Heart right ventricle (tissue), 16 donors: ENCODE measurements around the gene ITGB2. TPM values are rescaled to one million over a fixed set of nuclear protein-coding genes. Genes with fewer than 3 reads are reported as not detected.

Experiments used
- ATAC-seq, 8 donors: fragments of 200-7000 bp; cut with Tn5 transposase; one replicate each; pipeline ENCODE4 v1.9.1; 2020; ENCODE audit warnings: mild to moderate bottlenecking in 8 of 8, moderate library complexity in 8 of 8, moderate number of reproducible peaks in 1 of 8
- DNase-seq, 2 donors: peaks; one replicate each; pipeline ENCODE4 v3.0.0-alpha.2; 2020
- H3K27ac ChIP-seq, 10 donors: fragments of 200-600 bp; sonication (generic) in 2 of 10; one replicate each; pipeline versions ENCODE4 v1.5.0 to v1.8.0; 2020 to 2022; ENCODE audit warnings: mild to moderate bottlenecking in 3 of 10
- H3K27me3 ChIP-seq, 7 donors: fragments of 200-600 bp; one replicate each; pipeline ENCODE4 v1.8.0; 2021 to 2022; ENCODE audit warnings: mild to moderate bottlenecking in 2 of 7
- H3K36me3 ChIP-seq, 9 donors: fragments of 200-600 bp; sonication (generic) in 1 of 9; one replicate each; pipeline versions ENCODE4 v1.5.0 to v1.8.0; 2020 to 2022; ENCODE audit warnings: mild to moderate bottlenecking in 2 of 9
- H3K4me1 ChIP-seq, 9 donors: fragments of 200-600 bp; sonication (generic) in 1 of 9; one replicate each; pipeline versions ENCODE4 v1.5.0 to v1.8.0; 2020 to 2022; ENCODE audit warnings: mild to moderate bottlenecking in 4 of 9
- H3K4me3 ChIP-seq, 10 donors: fragments of 200-600 bp; sonication (generic) in 2 of 10; one replicate each; pipeline versions ENCODE4 v1.5.0 to v1.8.0; 2020 to 2022; ENCODE audit warnings: mild to moderate bottlenecking in 7 of 10, moderate library complexity in 2 of 10
- H3K9me3 ChIP-seq, 11 donors: fragments of 200-600 bp in 10 of 11; sonication (generic) in 2 of 11; one replicate each; pipeline versions ENCODE4 v1.5.0 to v1.8.0; 2013 to 2022; ENCODE audit warnings: mild to moderate bottlenecking in 2 of 11, control low read depth in 1 of 11, moderate library complexity in 1 of 11
- CTCF ChIP-seq, 9 donors: fragments of 200-600 bp; sonication (generic) in 2 of 9; IDR thresholded peaks; one replicate each; pipeline versions ENCODE4 v1.5.0 to v1.8.0; 2021 to 2022; ENCODE audit warnings: antibody characterized with exemption in 9 of 9, mild to moderate bottlenecking in 5 of 9, moderate library complexity in 1 of 9
- WGBS, 2 donors: extraction: QIAGEN DNeasy Blood & Tissue Kit; methylation state at CpG; one replicate each; pipeline ENCODE4 v1.1.7; 2013; ENCODE audit warnings: inconsistent platforms in 1 of 2; 5-methylcytosine and 5-hydroxymethylcytosine counted together
- intact Hi-C, 10 donors: fragments of 100-400 bp; cut with DNase I; formaldehyde crosslinking; loops; one replicate each; pipeline versions ENCODE4 v1.11.1 to v1.14.2; 2022
- polyA plus RNA-seq, 2 donors: library from polyadenylated mRNA; stranded (reverse); fragments of 200-250 nt; gene quantifications; one replicate each; pipeline ENCODE4 v1.2.3, GENCODE V29; 2013
- total RNA-seq, 10 donors: library from RNA; stranded (reverse); fragmentation: NEBNext Ultra II Directional in 3 of 10; extraction: Animal tissue kit (Norgen Biotek cat#: 25700) in 3 of 10; gene quantifications; one replicate each; pipeline versions ENCODE4 v1.2.1 to v1.2.4, GENCODE V29; 2021 to 2023
- donor health status: Arrhythmogenic right ventricular cardiomyopathy.
- donor health status: ischemic (EF 13 %, LVEDD 7.1; RV severe dilation, severe dysfunction).
- donor health status: healthy with polysubstance abuse.
- donor health status: DM: no; HTN: yes; CAD: no.
- donor health status: DM: no; HTN: no; CAD: no.
- donor health status: ischemic (EF 25% LVEDD 6.9; RV normal size, moderate dysfunction).
- donor health status: ischemic (EF 25% LVEDD 5.7; RV mildly dilated, moderate dysfunction).
- donor health status: healthy.
- donor health status: DM: yes; HTN: yes; CAD: no.
- donor health status: Ischemic cardiomyopathy.
- donor health status: ischemic (EF 35%, LVEDD 5.7; RV mildly dilated, moderate dysfunction).
- donor health status: nonischemic (EF 11% LVEDD 7.7; RV severe dilation, severe dysfunction).
- donor health status: DM: yes; HTN: yes; CAD: no.
- donor health status: PGD.
- donor health status: ischemic (EF 29% LVEDD 5.4; RV normal size, mild dysfunction).
- donor health status: nonischemic (EF 23%, LVEDD 6.1; RV moderate dilation, normal function).

The ITGB2 gene
- total and polyA plus RNA-seq, 12 donors: 5.1 to 151 (median 11.4) TPM

- TF ChIP-seq CTCF (IDR thresholded peaks at IDR 0.05): no peak
- Histone ChIP-seq H3K36me3 (peaks cover 0 to 95% (median 0%) of the 10 kb centered on the region in 9 donors), H3K27ac (no peak overlapping the region), H3K27me3 (peaks cover 0 to 19% (median 3%) of the 10 kb centered on the region in 7 donors), H3K9me3 (no peaks in the 10 kb centered on the region), H3K4me3 (no peak overlapping the region), H3K4me1 (peaks cover 0 to 17% (median 0%) of the 10 kb centered on the region in 9 donors)
- DNase-seq (no peak), ATAC-seq (no peak)
- intact Hi-C loops: loop anchor here in 1 of 10 donors (5.0 kb wide), 1 partner anchor 37 kb away; no protein-coding TSS in a partner anchor
- 82 to 85% methylated on average over 37 of the region's 37 CpGs for WGBS, 2 donors
Observed at GRCh38 chr21:44899768-44900558, 20.7 kb downstream of the ITGB2 start.

- ATAC-seq (no peak), DNase-seq (no peak)
- intact Hi-C loops: loop anchor here in 1 of 10 donors (5.0 kb wide), 1 partner anchor 38 kb away; no protein-coding TSS in a partner anchor
- 79 to 82% methylated on average over 49 of the region's 49 CpGs for WGBS, 2 donors
- no peaks in the 10 kb centered on the region for H3K9me3 ChIP-seq
- H3K27ac ChIP-seq: no peak overlapping the region
- H3K27me3 ChIP-seq: peaks cover 0 to 19% (median 4%) of the 10 kb centered on the region in 7 donors
- H3K4me3 ChIP-seq: no peak overlapping the region
- H3K36me3 ChIP-seq: peaks cover 0 to 98% (median 0%) of the 10 kb centered on the region in 9 donors
- TF ChIP-seq CTCF (IDR thresholded peaks at IDR 0.05): no peak
- H3K4me1 ChIP-seq: peaks cover 0 to 17% (median 0%) of the 10 kb centered on the region in 9 donors
Observed at GRCh38 chr21:44898851-44899767, 21.6 kb downstream of the ITGB2 start.

DNA sequence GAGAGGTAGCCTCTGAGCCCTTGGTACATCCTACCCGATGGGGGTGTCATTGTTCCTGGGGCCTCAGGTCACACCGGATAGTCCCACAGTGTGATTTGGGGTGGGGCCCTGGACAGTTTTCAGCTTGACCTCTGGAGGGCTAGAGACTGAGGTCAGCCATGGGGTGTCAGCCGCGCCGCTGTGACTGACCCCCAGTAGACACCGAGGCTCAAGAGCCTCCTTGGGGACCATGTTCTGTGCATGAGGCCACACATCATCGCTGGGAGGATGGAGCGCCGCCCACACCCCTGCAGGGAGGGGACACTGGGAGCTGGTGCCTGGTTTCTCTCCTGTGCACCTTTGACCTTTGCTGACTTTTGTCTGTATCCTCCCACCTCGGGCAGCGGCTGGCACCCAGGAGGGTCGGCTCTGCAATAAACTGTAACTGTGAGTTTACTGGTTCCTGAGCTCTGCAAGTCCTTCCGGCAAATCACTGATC is 22.6 kb downstream of the ITGB2 start:
- Histone ChIP-seq H3K27ac (no peak overlapping the region), H3K9me3 (no peaks in the 10 kb centered on the region), H3K4me1 (peaks cover 0 to 12% (median 0%) of the 10 kb centered on the region in 9 donors), H3K36me3 (peaks cover 0 to 90% (median 0%) of the 10 kb centered on the region in 9 donors), H3K4me3 (no peak overlapping the region), H3K27me3 (peaks cover 0 to 19% (median 6%) of the 10 kb centered on the region in 7 donors)
- no peak for DNase-seq
- TF ChIP-seq CTCF (IDR thresholded peaks at IDR 0.05): no peak
- intact Hi-C loops: loop anchor here in 1 of 10 donors (5.0 kb wide), 1 partner anchor 39 kb away; no protein-coding TSS in a partner anchor
- ATAC-seq: no peak
- 70 to 75% methylated on average over 13 of the region's 13 CpGs for WGBS, 2 donors
